Body of pancreas (tissue), 4 donors: ENCODE results near the gene KCNJ6.

ENCODE experiments used
- POLR2A ChIP-seq, 3 donors: fragments of 450-650 bp; IDR thresholded peaks; one replicate each; pipeline ENCODE4 v1.6.1; 2016; ENCODE audit warnings: antibody characterized with exemption in 3 of 3, mild to moderate bottlenecking in 2 of 3
- TF ChIP-seq, protein P1 (sequence below), 7 experiments: fragments of 450-650 bp in 4 of 7; fragments of 200-600 bp in 3 of 7; sonication (generic) in 3 of 7; IDR thresholded peaks; one replicate each; pipeline ENCODE4 v1.5.1; 2016 to 2019; ENCODE audit warnings: antibody characterized with exemption in 7 of 7

DNA sequence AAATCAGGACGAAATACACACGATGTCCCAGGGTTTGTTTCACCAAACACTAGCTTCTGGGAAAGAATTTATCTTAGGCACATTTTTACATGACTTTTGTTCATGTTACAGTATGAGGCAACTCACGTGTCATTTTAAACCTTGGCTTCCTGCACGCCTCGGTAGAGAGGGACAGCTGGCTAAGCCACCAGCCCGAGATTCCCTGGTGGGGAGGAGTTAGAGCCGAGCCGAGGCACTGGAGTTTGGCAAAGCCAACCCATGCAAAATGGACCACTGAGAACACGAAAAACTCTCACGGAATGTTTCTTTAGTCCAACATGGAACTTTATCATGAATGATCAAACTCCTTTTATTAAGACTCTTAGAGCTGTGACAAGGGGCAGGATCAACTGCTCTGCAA, 309.7 kb downstream of the KCNJ6 start:
- TF ChIP-seq, protein P1, sequence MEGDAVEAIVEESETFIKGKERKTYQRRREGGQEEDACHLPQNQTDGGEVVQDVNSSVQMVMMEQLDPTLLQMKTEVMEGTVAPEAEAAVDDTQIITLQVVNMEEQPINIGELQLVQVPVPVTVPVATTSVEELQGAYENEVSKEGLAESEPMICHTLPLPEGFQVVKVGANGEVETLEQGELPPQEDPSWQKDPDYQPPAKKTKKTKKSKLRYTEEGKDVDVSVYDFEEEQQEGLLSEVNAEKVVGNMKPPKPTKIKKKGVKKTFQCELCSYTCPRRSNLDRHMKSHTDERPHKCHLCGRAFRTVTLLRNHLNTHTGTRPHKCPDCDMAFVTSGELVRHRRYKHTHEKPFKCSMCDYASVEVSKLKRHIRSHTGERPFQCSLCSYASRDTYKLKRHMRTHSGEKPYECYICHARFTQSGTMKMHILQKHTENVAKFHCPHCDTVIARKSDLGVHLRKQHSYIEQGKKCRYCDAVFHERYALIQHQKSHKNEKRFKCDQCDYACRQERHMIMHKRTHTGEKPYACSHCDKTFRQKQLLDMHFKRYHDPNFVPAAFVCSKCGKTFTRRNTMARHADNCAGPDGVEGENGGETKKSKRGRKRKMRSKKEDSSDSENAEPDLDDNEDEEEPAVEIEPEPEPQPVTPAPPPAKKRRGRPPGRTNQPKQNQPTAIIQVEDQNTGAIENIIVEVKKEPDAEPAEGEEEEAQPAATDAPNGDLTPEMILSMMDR (IDR thresholded peaks at IDR 0.05), result no peak
- no peak for TF ChIP-seq POLR2A (IDR thresholded peaks at IDR 0.05)
